GM18498 (cell line): ENCODE results near the gene IQGAP3.
"Not testable (repeated sequence)": the region's sequence is repeated elsewhere in the genome, so short reads cannot be mapped to it uniquely, and the experiment has no call there.

Experiments used
- ATAC-seq: cut with Tn5 transposase; IDR thresholded peaks from one replicate; pipeline ENCODE4 v1.9.1; 2021; ENCODE audit warnings: mild to moderate bottlenecking, moderate library complexity; ENCODE audit not compliant: unreplicated experiment

IQGAP3 gene

DNA sequence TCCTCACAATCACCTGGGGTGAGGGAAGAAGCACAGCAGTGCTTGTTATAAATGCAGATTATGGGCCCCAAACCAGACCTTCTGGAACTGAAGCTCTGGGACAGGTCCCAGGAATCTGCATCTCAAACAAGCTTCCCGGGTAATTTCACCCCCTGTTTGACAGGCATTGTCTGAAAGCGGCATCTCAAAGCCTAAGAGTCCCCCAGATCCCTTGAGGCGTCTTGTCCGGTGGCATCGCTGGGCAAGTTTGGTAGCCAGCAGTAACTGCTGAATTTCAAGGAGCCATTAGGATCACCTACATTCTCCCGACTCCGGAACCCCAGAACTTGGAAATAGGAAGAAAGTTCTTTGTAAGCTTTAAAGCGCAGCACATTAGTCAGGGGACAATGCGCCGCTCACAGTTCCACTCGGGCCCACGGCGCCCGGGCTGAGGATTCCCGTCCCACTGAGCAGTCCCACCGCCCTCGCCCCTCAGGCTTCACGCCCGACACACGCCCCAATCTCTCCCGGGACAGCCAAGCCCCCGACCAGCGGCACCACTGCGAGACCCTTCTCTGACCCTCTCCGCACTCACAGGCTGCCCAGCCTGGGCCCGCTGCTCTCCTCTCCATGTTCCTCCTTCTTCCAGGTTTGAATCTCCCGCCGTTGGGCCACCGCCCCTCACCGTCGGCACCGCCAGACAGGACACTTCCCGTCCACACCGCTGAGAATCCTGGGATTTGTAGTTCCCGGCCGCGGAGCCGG is at the start of gene IQGAP3:
Gene IQGAP3 (minus strand): TSS at position 647 of the 744 bp plus-strand sequence. CDS start 36 bp downstream, at position 611.
- peak; percentile 80 for ATAC-seq

DNA sequence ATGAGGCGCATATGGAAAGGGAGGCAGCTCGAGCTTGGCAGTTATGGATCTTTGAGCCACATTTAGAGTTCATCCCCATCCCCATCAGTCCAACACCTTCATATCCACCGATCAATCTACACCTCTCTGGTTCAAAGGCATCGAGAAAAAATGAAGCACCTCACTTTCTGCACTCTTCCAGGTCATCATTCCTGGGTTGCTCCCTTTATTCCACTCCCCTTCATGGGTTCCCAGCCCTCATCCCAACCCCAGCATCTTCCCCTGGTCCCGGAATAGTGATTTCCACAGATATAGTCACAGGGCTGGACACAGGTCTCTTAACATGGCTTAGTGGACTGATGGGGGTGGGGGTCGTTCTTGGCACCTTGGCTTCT is 47.2 kb upstream of the IQGAP3 start:
- ATAC-seq, result no peak

GRCh38 chr1:156618853-156619581 is 46.7 kb upstream of the IQGAP3 start, which contains the start of gene HAPLN2:
Gene HAPLN2 (plus strand): TSS chr1:156619415. CDS start chr1:156623491, 4,076 bp downstream.
- no peak for ATAC-seq

- ATAC-seq, result no peak
These were observed 44.1 kb upstream of the IQGAP3 start for GRCh38 chr1:156616463-156616862.

- ATAC-seq, result no peak
These were observed 43.6 kb upstream of the IQGAP3 start for GRCh38 chr1:156615946-156616345.

DNA sequence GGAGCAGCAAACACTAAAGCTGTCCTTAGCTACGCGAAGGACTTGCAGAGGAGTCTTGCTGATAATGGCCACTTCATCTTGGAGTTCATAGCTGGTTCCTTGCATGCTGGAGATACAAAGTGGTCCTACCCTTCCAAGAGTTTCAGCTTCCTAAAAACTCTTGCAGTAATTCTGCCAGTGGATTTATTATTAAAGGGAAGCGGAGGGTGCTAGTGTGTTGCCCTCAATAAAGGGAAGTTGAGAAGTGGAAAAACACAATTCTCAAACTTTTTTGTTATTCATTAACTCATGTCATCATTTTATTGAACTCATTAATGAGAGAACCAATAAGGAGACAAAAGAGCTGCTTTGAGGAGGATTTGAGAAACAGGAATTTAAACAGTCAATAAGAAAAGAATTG is 40.3 kb upstream of the IQGAP3 start:
- ATAC-seq, result no peak

DNA sequence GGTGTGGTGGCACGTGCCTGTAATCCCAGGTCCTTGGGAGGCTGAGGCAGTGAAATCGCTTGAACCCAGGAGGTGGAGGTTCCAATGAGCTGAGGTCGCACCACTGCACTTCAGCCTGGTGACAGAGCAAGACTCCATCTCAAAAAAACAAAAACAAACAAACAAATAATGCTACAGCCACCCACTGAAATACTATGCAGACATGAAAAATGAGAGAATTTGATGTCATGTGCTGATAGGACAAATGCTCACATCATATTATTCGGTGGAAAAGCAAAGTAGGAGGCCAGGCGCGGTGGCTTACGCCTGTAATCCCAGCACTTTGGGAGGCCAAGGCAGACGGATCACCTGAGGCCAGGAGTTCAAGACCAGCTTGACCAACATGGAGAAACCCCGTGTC is 37.7 kb upstream of the IQGAP3 start:
- ATAC-seq, result not testable (repeated sequence)

GRCh38 chr1:156608981-156609380 is 36.6 kb upstream of the IQGAP3 start:
- no peak for ATAC-seq

DNA sequence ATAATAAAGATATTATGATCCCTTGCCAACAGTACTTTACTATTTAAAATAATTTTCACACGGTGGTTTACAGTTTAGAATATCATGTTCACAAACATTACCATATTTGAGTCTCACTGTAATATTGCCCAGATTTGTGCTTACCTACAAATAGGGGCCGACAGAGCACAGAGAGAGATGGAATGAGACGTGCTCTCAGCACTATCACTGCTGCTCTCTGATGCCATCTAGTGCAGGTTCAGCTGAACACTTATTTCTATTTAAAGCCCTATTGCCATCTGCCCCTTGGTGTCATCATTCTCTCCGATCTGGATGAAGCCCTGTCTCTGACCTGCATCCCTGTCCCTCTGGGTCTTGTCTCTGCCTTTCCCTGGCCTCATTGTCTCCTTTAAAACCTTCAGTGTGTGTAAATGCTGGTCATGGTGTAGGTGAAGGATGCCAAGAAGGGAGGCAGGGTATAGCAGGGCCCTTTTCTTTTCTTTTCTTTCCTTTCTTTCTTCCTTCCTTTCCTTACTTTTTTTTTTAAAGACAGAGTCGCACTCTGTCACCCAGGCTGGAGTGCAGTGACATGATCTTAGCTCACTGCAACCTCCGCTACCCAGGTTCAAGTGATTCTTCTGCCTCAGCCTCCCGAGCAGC is 35.8 kb upstream of the IQGAP3 start:
- ATAC-seq, result peak; percentile 60

DNA sequence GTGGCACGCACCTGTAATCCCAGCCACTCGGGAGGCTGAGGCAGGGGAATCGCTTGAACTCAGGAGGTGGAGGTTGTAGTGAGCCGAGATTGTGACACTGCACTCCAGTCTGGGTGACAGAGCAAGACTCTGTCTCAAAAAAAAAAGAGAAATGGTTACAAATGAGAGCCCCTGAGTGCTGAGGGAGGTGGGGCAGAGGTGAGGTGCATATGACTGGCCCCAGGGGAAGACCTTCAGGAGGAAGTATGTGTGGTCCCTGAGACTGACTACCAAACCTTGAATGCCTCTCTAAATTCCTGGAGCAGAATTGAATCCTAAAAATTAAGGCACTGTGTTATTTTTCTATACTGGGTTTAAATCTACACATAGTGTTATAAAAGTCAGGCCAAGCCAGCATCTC is 35.0 kb upstream of the IQGAP3 start:
- ATAC-seq, result not testable (repeated sequence)

GRCh38 chr1:156602557-156602993 is 30.2 kb upstream of the IQGAP3 start:
- no peak for ATAC-seq

DNA sequence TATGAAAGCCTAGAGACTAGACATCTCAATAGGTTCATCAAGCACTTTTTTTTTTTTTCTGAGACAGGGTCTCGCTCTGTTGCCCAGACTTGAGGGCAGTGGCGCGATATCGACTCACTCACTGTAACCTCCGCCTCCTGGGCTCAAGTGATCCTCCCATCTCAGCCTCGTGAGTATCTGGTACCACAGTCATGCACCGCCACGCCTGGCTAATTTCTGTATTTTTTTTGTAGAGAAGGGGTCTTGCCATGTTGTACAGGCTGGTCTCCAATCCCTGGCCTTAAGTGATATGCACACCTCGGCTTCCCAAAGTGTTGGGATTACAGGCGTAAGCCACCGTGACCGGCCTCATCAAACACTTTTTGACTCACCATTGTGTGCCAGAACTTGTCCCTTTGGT is 29.5 kb upstream of the IQGAP3 start:
- ATAC-seq, result peak; percentile 26

DNA sequence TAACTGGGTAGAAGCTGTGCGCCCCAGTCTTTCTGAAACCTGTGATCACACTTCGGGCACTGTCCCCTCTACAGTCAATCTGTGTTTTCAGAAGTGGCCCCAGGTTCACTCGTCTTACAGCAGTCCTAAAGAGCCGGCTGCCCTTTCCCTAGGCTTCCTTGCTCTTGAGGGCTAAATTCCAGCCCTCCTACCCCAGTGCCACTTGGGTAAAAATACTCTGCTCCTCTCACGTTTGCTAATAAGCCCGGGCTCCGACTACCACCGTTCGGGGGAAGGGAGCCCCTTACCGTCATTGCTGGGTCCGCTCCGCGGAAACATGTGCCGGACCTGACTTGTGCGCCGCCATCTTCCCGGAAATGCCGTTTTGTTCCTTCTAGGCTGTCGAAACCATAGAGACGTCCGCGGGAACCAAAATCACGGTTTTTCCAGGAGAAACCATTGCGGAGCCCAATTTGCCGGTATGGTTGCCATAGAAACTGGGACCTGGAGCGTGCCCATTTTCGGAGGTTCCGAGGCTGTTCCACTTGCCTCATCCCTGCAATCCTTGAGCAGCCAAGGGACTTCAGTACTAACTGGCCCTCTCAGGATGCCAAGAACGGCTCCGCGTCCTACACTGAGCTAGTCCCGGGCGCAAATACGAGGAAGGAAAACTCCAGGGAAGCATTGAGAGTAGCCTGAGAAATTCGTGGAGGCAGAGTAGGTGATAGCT is 28.9 kb upstream of the IQGAP3 start, which contains the start of gene GPATCH4:
Gene GPATCH4 (minus strand): TSS at position 358 of the 709 bp plus-strand sequence.
- peak; percentile 72 for ATAC-seq

DNA sequence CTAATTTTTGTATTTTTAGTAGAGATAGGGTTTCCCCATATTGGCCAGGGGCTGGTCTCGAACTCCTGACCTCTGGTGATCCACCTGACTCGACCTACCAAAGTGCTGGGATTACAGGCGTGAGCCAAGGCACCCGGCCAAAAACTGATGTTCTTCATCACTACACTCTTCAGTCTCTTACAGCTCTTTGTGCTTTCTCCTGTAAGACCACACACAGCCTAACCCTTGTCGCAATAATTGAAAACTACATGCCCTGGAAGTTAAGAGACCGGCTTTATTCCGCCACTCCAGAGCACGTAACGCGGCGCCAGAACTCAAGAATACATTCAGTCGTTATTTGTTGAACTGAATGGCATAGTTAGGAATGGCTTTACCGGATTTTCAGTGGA is 28.4 kb upstream of the IQGAP3 start:
- ATAC-seq, result no peak

DNA sequence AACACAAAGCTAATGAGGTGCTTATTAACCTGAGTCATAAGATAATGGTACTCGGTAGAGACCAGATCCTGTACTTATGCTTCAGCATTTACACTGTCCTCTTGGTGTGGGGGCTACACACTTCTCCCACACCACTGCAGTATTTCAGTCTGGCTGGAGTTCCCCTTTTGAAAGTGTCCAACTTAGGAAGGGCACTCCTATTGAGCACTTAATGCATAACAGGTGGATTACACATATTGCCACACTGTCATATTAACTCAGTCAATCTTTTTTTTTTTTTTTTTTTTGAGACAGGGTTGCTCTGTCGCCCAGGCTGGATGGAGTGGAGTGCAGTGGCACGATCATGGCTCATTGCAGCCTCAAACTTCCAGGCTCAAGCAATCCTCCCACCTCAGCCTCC is 27.4 kb upstream of the IQGAP3 start:
- ATAC-seq, result no peak

DNA sequence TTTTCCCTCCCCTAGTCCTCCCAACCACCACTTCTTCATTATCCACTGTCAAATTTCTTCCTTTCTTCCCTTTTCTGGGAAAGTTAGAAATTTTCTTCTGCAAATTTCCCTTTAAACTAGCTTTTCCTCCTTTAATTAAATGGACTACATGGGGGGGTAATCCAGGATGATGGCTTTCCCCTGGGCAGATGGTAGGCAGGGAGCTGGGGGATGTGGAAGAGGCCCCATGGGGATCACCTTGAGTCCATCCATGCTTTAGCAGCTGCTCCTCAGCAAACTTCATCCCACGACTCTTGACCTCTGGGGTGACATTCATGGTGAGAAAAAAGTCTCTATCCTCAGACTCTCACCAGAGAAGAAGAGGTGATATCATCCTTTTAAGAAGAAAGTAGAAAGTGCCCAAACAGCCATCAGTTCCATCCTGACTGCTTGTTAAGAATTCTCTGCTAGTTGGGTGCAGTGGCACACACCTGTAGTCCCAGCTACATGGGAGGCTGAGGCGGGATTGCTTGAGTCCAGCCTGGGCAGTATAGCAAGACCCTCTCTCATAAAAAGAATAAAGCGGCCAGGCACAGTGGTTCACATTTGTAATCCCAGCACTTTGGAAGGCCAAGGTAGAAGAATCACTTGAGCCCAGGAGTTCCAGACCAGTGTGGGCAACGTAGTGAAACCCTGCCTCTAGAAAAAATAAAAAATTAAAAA is 26.5 kb upstream of the IQGAP3 start:
- ATAC-seq, result no peak

- no peak for ATAC-seq
These were observed 25.8 kb upstream of the IQGAP3 start for GRCh38 chr1:156598125-156598524.

- ATAC-seq, result no peak
These were observed 24.1 kb upstream of the IQGAP3 start for GRCh38 chr1:156596426-156596825.

GRCh38 chr1:156595016-156595415 is 22.7 kb upstream of the IQGAP3 start:
- ATAC-seq, result no peak

- ATAC-seq, result no peak
These were observed 21.8 kb upstream of the IQGAP3 start for GRCh38 chr1:156594190-156594589.

DNA sequence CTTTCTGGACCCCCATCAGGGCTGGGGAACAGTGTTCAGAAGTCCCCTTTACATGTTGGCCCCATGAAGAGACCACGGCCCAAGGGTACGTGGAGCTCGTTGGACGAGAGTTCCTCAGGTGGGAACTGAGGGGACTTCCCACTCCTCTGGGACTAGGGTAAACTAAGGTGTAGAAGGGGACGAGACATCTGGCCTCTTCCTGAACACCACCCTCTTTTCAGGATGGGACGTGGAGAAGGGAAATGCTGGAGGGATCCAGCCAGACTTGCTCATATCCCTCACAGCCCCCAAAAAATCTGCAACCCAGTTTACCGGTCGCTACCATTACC is 21.3 kb upstream of the IQGAP3 start:
- no peak for ATAC-seq
